Spinal cord (tissue), 10 donors: ENCODE measurements around the gene PRTG. TPM values are rescaled to one million over a fixed set of nuclear protein-coding genes. Genes with fewer than 3 reads are reported as not detected.

Experiments used
- DNase-seq, 6 donors: peaks; one replicate each; pipeline versions ENCODE4 v3.0.0 to v3.0.0-alpha.2; 2013 to 2015; ENCODE audit warnings: low spot score in 6 of 6, low read depth in 4 of 6
- H3K27ac ChIP-seq: one replicate; pipeline ENCODE4 v1.5.1; 2013; ENCODE audit warnings: low read depth, low read length, control low read depth
- H3K27me3 ChIP-seq: one replicate; pipeline ENCODE4 v1.6.1; 2013; ENCODE audit warnings: low read length; ENCODE audit not compliant: control insufficient read depth, insufficient read depth
- H3K36me3 ChIP-seq: one replicate; pipeline ENCODE4 v1.6.1; 2013; ENCODE audit warnings: low read length; ENCODE audit not compliant: control insufficient read depth, insufficient read depth
- H3K4me1 ChIP-seq: one replicate; pipeline ENCODE4 v1.6.1; 2013; ENCODE audit warnings: low read length; ENCODE audit not compliant: control insufficient read depth, insufficient read depth
- H3K4me3 ChIP-seq: one replicate; pipeline ENCODE4 v1.5.1; 2013; ENCODE audit warnings: low read depth, low read length, control low read depth
- H3K9me3 ChIP-seq: one replicate; pipeline ENCODE4 v1.6.1; 2013; ENCODE audit warnings: low read length; ENCODE audit not compliant: control insufficient read depth, insufficient read depth
- WGBS: methylation state at CpG from one replicate; pipeline ENCODE4 v1.1.5; 2013; ENCODE audit warnings: missing lambda C conversion rate; ENCODE audit not compliant: insufficient coverage; 5-methylcytosine and 5-hydroxymethylcytosine counted together
- polyA plus RNA-seq, 2 donors: library from polyadenylated mRNA; unstranded; fragments of 120-200 nt; gene quantifications; one replicate each; pipeline ENCODE4 v1.2.1, GENCODE V29; 2013; ENCODE audit not compliant: insufficient read length in 2 of 2
- total RNA-seq, 2 donors: library from RNA; depleted of rRNA in 1 of 2; stranded (reverse); fragments of 120-200 nt in 1 of 2; fragments of >200 nt in 1 of 2; gene quantifications; one replicate each; pipeline versions ENCODE4 v1.2.3 to v1.2.4, GENCODE V29; 2013 to 2014
- donor health status: healthy.

The PRTG gene
- total and polyA plus RNA-seq, 4 donors = 3.0 to 11.9 (median 7.5) TPM

- no peak for DNase-seq
- no peaks in the 10 kb centered on the region for H3K9me3 ChIP-seq
- H3K27ac ChIP-seq = no peak overlapping the region
- no peaks in the 10 kb centered on the region for H3K27me3 ChIP-seq
- H3K36me3 ChIP-seq = no peaks in the 10 kb centered on the region
- 83% methylated on average over 2 of the region's 3 CpGs for WGBS
- H3K4me1 ChIP-seq = peaks cover 7% of the 10 kb centered on the region
- no peak overlapping the region for H3K4me3 ChIP-seq
These were observed 152.2 kb downstream of the PRTG start for GRCh38 chr15:55590788-55591187.

GRCh38 chr15:55589287-55589686 is 153.7 kb downstream of the PRTG start:
- DNase-seq = peak in 3 of 6 donors; percentile 6 to 26 (median 14)
- WGBS = 90% methylated on average over 4 of the region's 10 CpGs
- Histone ChIP-seq H3K4me3 (peak overlapping the region; percentile 62), H3K27me3 (no peaks in the 10 kb centered on the region), H3K4me1 (peaks cover 7% of the 10 kb centered on the region), H3K36me3 (no peaks in the 10 kb centered on the region), H3K27ac (no peak overlapping the region), H3K9me3 (no peaks in the 10 kb centered on the region)

GRCh38 chr15:55588815-55589115 is 154.2 kb downstream of the PRTG start:
- no peaks in the 10 kb centered on the region for H3K36me3 ChIP-seq

GRCh38 chr15:55588070-55588814 is 154.7 kb downstream of the PRTG start, which contains the start of gene PYGO1:
PYGO1 (minus strand) TSS chr15:55588345; CDS start chr15:55587883, 462 bp downstream.
- H3K4me3 ChIP-seq = peak within 1 kb of the TSS; percentile 68
- WGBS = under 1% methylated on average over 107 of the region's 107 CpGs

More at GRCh38 chr15:55588815-55589115, 154.2 kb downstream of the PRTG start:
- peak overlapping the region; percentile 62 for H3K4me3 ChIP-seq
- H3K9me3 ChIP-seq = no peaks in the 10 kb centered on the region
- H3K4me1 ChIP-seq = peaks cover 7% of the 10 kb centered on the region
- 2% methylated on average over 19 of the region's 19 CpGs for WGBS
- H3K27ac ChIP-seq = peak overlapping the region; percentile 84
- H3K27me3 ChIP-seq = no peaks in the 10 kb centered on the region
- peak in 1 of 6 donors; percentile 43 for DNase-seq

GRCh38 chr15:55587321-55588069 is 155.5 kb downstream of the PRTG start:
- under 1% methylated on average over 61 of the region's 65 CpGs for WGBS
- Histone ChIP-seq H3K4me3 (peak overlapping the region; percentile 68), H3K4me1 (peaks cover 7% of the 10 kb centered on the region), H3K36me3 (no peaks in the 10 kb centered on the region), H3K27ac (peak overlapping the region; percentile 47), H3K9me3 (no peaks in the 10 kb centered on the region), H3K27me3 (no peaks in the 10 kb centered on the region)
- peak in 5 of 6 donors; percentile 22 to 81 (median 43) for DNase-seq

More at GRCh38 chr15:55588070-55588814, 154.7 kb downstream of the PRTG start, which contains the start of gene PYGO1:
- no peaks in the 10 kb centered on the region for H3K9me3 ChIP-seq
- peak; percentile 40 to 90 (median 64) for DNase-seq
- peaks cover 7% of the 10 kb centered on the region for H3K4me1 ChIP-seq
- H3K27me3 ChIP-seq = no peaks in the 10 kb centered on the region
- no peaks in the 10 kb centered on the region for H3K36me3 ChIP-seq
- H3K27ac ChIP-seq = peak within 1 kb of the TSS; percentile 88

- DNase-seq = peak in 2 of 6 donors; percentile 3 to 14
- H3K27ac ChIP-seq = no peak overlapping the region
- WGBS = no CpG with 5 or more reads among the region's 3 CpGs
These were observed 156.1 kb downstream of the PRTG start for GRCh38 chr15:55586808-55587207.

GRCh38 chr15:55576943-55577342 is 166.0 kb downstream of the PRTG start:
- DNase-seq = no peak
- Histone ChIP-seq H3K27ac (no peak overlapping the region), H3K27me3 (no peaks in the 10 kb centered on the region), H3K4me1 (no peaks in the 10 kb centered on the region), H3K36me3 (no peaks in the 10 kb centered on the region), H3K4me3 (no peak overlapping the region), H3K9me3 (no peaks in the 10 kb centered on the region)
- 70% methylated on average over 2 of the region's 6 CpGs for WGBS

More at GRCh38 chr15:55586808-55587207, 156.1 kb downstream of the PRTG start:
- Histone ChIP-seq H3K4me3 (peak overlapping the region; percentile 68), H3K4me1 (peaks cover 7% of the 10 kb centered on the region), H3K27me3 (no peaks in the 10 kb centered on the region), H3K36me3 (no peaks in the 10 kb centered on the region), H3K9me3 (no peaks in the 10 kb centered on the region)

GRCh38 chr15:55574096-55574495 is 168.9 kb downstream of the PRTG start:
- H3K4me3 ChIP-seq = no peak overlapping the region
- H3K36me3 ChIP-seq = no peaks in the 10 kb centered on the region
- no peaks in the 10 kb centered on the region for H3K27me3 ChIP-seq
- H3K9me3 ChIP-seq = peaks cover 3% of the 10 kb centered on the region
- no peak overlapping the region for H3K27ac ChIP-seq
- DNase-seq = no peak
- H3K4me1 ChIP-seq = no peaks in the 10 kb centered on the region
- WGBS = no CpG with 5 or more reads among the region's 2 CpGs

- H3K27me3 ChIP-seq = no peaks in the 10 kb centered on the region
- DNase-seq = no peak
- peaks cover 3% of the 10 kb centered on the region for H3K9me3 ChIP-seq
- no peak overlapping the region for H3K27ac ChIP-seq
- H3K4me1 ChIP-seq = no peaks in the 10 kb centered on the region
- no peak overlapping the region for H3K4me3 ChIP-seq
- no peaks in the 10 kb centered on the region for H3K36me3 ChIP-seq
These were observed 169.7 kb downstream of the PRTG start for GRCh38 chr15:55573224-55573623.
